AG09309 (cell line): ENCODE measurements around the gene MYEOV.

ENCODE experiments used
- DNase-seq: peaks from one replicate; pipeline ENCODE4 v3.0.0-alpha.2; 2010; ENCODE audit warnings: low read depth
- H3K4me3 ChIP-seq: 2 replicates; pipeline ENCODE4 v1.5.1; 2011; ENCODE audit warnings: mild to moderate bottlenecking, low read depth, low read length, moderate library complexity; ENCODE audit not compliant: control insufficient read depth
- TF ChIP-seq, protein P1 (sequence below): IDR thresholded peaks from 2 replicates; pipeline ENCODE4 v1.5.1; 2011; ENCODE audit warnings: mild to moderate bottlenecking, low read depth, low read length, inconsistent platforms; ENCODE audit not compliant: insufficient read depth, control insufficient read depth; ENCODE audit errors: missing control alignments

MYEOV gene

DNA sequence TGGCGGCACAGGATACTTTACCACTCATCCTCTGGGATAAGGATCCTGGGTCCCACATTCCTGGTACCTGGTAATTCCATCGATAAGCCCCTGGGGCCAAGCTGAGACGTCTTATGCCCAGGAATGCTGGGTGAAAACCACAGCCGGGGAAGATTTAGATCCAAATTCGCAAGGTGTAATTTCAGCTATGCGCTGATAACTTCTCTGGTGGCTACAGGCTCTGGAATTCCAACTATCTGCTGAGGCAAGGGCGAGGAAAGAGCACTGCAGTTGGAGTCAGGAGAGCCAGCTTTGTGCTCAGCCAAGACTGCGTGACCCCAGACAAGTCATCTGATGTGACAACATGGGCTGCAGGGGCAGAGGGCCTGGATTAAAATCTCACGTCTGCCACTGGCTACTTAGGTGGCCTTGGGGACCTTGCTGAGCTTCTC lies 9.9 kb upstream of the MYEOV start:
- no peak for DNase-seq
- TF ChIP-seq, protein P1, sequence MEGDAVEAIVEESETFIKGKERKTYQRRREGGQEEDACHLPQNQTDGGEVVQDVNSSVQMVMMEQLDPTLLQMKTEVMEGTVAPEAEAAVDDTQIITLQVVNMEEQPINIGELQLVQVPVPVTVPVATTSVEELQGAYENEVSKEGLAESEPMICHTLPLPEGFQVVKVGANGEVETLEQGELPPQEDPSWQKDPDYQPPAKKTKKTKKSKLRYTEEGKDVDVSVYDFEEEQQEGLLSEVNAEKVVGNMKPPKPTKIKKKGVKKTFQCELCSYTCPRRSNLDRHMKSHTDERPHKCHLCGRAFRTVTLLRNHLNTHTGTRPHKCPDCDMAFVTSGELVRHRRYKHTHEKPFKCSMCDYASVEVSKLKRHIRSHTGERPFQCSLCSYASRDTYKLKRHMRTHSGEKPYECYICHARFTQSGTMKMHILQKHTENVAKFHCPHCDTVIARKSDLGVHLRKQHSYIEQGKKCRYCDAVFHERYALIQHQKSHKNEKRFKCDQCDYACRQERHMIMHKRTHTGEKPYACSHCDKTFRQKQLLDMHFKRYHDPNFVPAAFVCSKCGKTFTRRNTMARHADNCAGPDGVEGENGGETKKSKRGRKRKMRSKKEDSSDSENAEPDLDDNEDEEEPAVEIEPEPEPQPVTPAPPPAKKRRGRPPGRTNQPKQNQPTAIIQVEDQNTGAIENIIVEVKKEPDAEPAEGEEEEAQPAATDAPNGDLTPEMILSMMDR = no peak
- no peak overlapping the region for H3K4me3 ChIP-seq

- H3K4me3 ChIP-seq = no peak overlapping the region
- TF ChIP-seq, protein P1 = no peak
- no peak for DNase-seq
Observed at GRCh38 chr11:69285091-69285490, 8.9 kb upstream of the MYEOV start.

GRCh38 chr11:69285766-69286165 lies 8.2 kb upstream of the MYEOV start:
- TF ChIP-seq, protein P1 = no peak
- DNase-seq = no peak
- H3K4me3 ChIP-seq = no peak overlapping the region

DNA sequence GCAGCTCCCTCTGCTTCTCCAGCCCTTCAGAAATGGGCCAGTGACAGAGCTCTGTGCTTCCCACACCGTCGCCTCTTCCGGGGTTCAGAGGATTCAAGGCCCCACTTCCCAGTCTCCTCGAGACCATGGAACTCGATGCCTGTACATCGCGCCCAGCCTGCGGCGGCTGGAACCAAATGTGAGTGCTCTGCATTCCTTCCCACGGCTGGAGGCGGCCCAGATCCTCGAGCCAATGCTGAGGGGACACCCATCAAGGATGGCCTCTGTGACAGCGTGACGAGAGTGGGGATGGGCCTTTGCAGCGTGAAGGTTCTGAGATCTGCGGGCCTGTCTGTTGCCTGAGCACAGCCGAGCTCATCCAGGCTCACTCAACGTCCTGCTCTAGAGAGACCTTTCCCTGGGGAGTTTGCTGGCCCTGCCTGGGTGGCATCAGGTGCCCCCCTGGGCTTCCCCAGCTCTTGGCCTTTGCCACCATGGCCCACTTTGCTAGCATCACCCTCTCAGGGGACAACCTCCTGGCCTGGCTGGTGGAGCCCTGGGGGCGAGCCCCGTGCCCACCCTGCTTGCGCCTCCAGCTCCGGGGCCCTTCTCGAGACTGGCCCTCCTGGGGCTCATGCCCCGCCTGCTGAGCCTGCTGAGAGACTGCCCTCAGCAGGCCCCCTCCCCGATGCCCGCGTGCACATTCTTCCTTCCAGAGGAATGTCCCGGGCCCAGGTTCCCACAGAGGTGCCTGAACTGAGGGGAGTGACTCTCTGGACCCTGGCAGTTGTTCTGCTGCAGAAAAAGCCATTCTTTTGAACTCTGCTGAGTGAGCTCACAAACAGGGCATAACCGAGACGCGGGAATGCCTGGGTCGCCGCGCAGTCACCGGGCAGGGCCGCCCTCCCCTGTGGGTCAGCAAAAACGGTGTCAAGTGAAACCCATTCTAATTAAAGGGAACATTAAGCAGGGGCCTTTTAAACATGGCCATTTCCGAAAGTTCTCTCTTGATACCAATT lies 7.3 kb upstream of the MYEOV start:
- no peak overlapping the region for H3K4me3 ChIP-seq
- TF ChIP-seq, protein P1 = no peak
- DNase-seq = no peak

GRCh38 chr11:69287968-69288882 lies 5.7 kb upstream of the MYEOV start:
- DNase-seq = no peak
- no peak overlapping the region for H3K4me3 ChIP-seq
- TF ChIP-seq, protein P1 = no peak

DNA sequence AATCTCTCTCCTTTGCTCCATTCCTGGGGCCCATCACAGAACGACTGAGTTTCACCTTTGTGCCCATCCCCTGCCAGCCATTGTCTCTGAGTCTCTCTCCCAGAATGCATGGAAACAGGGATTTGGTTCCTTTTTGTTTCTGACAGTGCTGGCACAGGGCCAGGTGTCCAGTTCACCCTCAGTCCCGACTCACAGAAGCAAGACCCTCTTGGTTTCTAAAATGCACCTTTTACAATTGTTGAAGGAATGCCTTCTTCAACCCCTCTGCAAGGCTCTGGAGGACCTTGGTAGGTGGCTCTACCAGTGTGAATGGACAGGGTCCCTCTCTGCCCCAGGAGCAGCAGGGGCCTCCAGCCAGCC lies 5.1 kb upstream of the MYEOV start:
- DNase-seq = no peak
- TF ChIP-seq, protein P1 = no peak
- H3K4me3 ChIP-seq = no peak overlapping the region
